Glomerular visceral epithelial cell (primary cell): Measurements from ENCODE around the gene TUBA4A.

Experiments used
- DNase-seq: peaks from one replicate; pipeline ENCODE4 v3.0.0-alpha.2; 2016; ENCODE audit errors: extremely low spot score

Gene TUBA4A

DNA sequence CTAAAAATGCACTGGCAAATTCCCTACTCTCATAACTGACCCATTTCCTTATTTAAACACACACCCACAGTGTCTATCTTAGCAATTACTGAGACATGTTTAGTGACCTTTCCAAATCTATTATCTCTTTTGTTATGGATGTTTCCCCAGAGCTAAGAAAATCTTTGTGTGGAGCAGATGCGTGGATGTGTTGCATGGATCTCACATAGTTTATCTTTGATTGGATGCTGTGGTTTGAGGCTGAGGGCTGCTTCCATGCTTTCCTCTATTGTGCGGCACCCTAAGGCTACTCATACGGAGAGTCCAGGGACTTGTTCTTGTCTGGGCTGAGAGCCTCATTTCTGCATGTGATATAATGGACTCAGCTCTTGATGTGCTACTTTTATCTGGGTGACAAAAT lies 19.4 kb downstream of the TUBA4A start:
- no peak for DNase-seq

DNA sequence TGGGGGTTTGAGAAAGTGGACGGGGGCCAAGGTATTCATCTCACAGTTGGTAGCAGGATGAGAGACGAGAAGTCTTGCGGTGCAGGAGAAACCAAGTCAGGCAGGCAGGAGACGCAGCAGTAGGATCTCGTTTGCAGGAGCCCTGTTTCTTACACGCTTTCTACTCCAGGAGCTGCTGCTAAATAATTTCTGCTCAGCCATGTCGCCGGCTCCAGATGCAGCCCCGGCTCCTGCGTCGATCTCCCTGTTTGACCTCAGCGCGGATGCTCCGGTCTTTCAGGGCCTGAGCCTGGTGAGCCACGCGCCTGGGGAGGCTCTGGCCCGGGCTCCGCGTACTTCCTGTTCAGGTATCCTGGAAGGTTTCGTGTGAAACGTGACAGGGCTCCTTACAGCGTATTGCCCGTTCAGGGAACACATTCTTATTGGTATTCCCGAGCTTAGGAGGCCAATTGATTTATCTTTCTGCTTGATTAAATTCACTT lies 23.6 kb downstream of the TUBA4A start:
- peak; percentile 67 for DNase-seq

DNA sequence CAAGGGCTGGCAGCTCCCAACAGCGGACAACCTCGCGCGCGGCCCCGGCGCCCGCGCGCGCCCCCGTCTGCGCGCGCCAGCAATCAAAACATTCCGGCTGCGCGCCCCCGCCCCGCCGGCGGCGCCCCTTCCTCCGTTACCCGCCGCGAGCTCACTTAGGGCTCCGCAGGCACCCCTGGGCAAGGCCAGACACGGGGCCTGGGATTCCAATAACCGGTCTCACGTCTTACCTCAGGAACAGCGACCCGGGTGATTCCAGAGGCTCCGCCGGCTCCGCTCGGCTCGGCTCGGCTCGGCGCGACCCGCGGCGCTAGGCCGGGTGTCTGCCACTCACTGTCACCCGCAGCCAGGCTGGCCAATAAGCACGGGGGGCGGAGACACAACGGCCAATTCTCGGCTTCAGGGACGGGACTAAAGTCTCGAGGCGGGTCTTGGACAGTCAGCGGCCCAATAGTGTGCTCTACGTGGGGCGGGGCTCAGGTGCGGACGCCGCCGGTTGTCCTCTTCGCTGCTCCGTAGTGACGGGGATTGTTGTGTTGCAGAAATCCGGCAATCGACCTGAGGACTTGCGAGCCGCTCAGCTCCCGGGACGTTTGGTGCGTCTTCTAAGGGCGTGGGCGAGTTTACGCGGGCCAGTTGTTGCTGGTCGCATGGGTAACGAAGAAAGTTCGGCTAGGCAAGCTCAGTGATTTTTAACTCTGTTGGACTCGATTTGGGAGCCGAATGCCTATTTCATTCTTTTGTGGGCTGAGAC lies 24.2 kb downstream of the TUBA4A start, which contains the start of the genes ANKZF1 and ATG9A:
TSS of gene ANKZF1 (plus strand) at position 502 of the 754 bp plus-strand sequence. CDS start 452 bp downstream, outside the sequence.
TSS of gene ATG9A (minus strand) at position 332 of the 754 bp plus-strand sequence. CDS start 1,612 bp downstream, outside the sequence.
- peak; percentile 98 for DNase-seq

GRCh38 chr2:219228911-219229304 lies 24.8 kb downstream of the TUBA4A start:
- no peak for DNase-seq

DNA sequence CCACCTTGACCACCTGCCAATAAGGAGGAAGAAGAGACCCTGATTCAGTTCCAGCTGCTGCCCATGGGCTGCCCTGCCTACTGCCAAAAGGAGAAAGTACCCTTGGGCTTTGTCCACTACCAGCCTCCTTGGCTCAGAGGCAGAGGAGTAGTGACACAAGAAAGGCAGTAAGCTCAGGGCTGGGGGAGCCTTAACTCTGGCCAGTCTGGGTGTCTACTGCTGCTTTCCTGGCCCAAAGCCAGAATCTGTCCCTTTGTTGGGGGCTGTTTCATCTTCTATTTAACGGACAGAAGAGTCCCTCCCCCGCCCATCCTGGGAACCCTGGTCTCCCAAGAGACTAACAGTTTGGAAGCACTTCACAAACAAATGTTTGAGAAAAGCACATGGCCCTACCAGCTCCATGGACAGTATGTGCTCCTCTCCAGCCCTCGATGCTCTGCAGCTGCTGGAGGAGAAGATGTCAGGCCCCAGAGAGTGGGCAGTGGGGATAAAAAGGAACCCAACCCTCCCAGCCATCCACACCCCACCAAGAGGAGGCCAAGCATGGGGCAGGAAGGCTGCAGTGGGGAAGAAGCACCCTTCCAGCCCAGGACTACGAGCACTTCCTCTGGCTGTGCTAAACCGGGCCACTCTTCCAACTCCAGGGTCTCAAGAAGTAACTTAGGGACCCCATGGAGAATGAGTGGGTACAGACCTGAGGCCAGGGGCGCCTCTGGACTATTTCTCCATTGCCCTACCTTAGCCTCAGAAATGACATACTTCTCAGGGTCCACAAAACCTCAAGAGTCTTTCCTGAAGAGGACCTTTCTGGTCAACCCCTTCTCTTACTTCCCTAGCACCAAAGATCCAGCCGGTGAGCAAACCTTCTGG lies 25.4 kb downstream of the TUBA4A start:
- DNase-seq: no peak

- DNase-seq: no peak
Observed at GRCh38 chr2:219225350-219225749, 28.4 kb downstream of the TUBA4A start.

DNA sequence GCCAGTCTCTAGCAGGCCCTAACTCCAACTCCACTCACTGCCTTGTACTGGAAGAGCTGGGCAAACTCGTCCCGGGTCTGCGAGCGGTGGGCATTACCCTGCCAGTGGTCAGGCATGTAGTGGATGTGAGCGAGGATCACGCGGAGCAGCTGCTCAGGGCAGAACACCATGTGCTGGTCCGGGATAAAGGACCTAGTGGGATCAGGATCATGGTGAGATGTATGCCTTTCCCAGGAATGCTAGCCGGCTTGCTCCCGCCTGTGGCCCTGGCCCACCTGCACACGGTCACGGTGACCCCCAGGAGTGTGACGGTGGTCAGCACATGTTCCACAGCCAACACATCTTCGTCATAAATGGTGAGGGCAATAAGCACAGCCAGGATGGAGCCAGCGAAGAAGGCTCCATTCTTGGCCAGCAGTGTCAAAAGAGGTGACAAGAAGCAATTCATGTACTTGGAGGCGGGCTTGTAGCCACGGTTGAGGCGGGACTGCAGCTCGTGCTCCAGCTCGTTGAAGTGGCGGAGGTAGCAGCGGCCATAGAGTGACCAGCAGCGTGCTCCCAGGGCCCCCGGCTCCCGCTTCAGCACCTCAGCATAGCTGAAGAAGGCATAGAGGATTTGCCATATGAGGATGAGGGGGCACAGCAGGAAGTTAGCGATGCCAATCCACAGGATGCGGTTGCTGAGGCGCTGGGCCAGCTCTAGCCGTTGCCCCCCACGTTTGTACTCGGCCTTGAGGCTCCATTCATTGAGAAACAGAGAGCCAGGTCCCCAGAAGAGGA lies 29.7 kb downstream of the TUBA4A start:
- no peak for DNase-seq

DNA sequence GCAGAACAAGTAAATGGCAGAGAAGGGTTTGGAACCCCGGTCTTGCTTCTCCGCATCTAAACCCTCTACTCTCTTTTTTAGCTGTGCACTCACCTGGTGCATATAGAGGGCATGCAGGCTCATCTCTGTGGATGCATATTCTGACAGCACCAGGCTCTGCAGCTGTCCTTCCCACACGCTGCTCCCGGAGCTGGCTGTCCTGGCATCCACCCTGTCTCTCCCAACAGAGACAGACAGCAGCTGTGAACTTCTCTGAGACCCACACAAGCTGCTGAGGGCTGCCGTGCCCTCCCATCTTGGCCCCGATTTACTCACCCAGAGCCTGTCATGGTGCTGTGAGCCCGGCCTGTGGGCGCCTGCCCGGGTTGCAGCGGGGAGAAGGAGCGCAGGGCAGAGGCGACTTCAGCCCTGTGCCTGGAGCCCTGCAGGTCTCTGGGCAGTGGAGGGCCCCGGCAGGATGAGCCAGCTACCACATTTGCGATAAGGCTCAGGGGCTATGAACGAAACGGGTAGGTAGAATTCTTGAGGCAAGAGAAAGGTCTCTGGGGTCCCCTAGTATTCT lies 31.7 kb downstream of the TUBA4A start:
- no peak for DNase-seq

GRCh38 chr2:219220652-219221402 lies 32.9 kb downstream of the TUBA4A start:
- no peak for DNase-seq

DNA sequence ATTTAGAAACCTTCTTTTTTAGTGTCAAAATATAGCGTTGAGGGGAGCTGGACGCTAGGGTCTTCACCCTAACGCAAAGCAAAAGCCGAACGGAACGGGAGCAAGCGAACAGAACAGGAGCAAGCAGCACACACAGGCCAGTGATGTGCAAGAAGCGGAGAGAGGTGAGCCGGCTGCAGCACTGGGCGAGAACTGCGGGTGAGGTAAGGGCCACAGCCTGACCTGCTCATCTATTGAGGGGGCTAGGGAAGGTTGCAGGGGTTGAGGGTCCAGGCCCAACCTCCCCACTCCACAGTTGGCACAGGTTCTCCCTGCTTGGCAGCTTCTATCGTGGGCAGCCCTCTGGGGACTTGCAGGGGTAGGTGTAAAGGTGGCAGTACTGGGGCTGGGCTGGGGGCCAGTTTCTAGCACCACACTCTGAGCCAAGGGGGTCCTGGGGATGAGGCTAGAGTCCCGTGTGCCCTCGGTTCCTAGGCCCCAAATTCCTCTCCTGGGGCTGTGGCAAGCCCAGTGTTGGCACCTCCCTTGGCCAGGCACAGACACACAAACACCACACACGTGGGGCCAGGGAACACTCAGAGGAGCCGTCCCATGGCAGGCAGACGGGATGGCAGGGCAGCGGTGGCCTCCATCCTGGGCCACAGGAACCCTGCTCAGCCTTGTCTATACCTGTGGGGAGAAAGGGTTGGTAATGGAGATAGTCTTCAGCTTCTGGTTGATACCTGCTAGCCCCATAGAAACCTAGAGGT lies 33.8 kb downstream of the TUBA4A start:
- DNase-seq: no peak

DNA sequence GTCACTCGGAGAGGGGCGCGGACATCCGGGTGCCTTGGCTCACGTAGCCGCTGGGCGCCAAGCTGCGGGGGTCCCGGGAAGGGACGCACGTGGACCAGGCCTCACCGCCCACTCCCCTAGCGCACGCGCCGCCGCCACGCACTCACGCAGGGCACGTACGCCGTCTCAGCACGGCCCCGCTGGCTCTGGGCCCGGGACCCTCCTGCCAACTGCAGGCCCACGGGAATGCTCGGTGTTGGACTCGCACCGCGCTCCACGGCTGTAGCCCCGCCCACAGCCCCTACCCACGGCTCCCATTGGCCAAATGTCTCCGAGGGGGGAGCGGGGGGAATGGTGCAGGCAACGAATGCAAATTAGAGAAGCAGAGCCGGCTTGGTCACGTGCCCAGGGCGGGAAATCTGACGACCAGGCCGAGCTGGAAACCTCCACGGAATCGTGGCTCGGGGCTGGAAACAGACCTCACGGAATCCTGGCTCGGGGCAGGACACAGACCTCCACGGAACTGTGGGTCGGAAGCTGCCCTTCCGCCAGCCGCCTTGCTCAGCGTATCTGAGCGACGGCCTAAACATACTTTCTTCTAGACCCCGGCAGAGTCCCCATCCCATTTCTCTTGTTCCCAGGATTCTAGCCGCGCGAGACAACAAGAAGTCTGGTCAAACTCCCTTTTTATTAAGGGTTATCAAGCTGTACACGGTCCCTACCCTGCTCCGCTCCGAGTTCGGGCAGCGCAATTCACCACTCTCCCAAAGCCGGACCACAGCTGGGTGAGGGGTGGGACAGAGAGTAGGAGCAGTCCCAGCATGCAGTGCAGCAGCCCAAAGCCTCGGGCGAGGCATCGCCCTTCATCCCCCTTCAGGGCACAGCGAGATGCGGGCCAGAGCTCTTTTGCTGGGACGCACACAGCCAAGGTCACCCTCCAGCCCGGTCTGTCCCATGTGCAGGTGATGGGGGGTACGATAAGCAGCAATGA lies 34.7 kb downstream of the TUBA4A start, which contains the start of gene ABCB6:
TSS of gene ABCB6 (minus strand) at position 227 of the 970 bp plus-strand sequence. CDS start 285 bp downstream, outside the sequence.
- DNase-seq: peak; percentile 68

DNA sequence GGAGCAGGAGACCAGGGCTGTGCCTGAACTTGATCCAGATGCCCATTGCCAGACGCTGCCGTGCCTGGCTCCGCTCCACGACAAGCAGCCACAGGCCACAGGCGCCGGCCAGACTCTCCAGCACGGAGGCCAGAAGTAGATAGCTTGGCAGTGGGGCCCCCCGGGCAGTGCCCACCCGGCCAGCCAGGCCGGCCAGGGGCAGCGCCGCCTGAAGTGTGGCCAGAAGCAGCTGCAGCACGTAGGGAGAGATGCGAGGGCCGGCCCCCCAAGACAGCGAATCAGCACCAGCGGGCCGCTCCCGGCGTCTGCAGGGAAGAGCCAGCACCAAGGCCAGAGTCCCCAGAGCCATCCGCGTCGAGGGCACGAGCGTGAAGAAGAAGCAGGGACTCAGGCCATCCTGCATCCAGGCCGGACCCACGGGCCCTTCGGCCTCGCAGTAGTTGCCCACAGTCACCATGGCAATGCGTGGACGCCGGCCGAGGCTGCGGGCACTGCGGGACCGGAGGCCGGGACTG lies 35.4 kb downstream of the TUBA4A start:
- peak; percentile 74 for DNase-seq

DNA sequence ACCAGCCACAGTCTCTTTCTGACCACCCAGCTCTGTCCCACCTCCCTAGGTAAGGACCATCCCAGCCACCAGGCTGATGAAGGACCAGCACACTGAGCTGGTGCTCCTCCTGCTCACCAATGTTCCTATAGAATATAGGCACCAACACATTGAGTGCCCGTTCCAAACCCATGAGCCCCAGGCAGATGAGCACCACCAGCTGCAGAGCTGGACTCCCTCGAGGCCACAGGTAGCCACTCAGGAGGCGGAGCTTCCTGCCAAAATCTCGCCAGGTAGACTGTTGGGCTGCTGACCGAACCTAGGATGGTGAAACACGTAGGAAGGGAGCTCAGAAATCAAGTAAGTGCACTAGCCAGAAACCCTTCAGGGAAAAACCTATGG lies 37.2 kb downstream of the TUBA4A start:
- DNase-seq: no peak

GRCh38 chr2:219215871-219216534 lies 37.7 kb downstream of the TUBA4A start:
- no peak for DNase-seq

DNA sequence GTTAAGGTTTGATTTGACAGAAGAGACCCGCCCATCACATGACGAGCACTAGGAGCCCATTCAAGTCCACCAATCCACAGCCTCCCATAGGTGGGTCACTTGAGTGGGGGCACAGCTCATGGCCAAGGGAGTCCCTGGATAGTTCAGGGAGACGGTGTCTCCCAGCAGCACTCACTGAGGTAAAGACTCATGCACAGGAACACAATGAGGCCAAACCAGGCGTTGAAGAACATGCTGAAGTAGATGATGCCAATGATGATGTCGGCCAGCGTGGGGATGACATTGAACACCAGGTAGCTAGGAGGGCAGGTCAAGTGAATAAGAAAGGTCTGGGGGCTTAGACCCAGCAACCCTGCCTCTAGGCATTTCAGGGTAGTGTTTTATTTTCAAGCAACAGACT lies 38.9 kb downstream of the TUBA4A start:
- no peak for DNase-seq

DNA sequence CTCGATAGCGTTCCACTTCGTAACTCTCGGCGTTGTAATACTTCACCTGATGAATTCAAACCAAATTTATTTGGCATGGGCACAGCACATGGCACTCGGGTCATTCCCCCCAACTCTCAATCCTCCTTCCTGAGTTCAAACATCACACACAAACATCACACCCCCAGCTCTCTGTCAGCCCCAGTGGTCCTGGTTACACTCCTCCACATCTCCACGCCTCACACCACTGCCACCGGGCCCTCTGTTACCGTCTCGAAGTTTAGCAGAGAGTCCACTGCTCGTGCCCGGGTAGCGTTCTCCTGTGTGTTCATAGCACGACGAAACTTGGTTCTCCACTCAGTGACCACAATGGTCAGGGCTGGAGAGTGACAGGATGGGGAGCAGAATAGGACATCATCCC lies 39.6 kb downstream of the TUBA4A start:
- DNase-seq: no peak

DNA sequence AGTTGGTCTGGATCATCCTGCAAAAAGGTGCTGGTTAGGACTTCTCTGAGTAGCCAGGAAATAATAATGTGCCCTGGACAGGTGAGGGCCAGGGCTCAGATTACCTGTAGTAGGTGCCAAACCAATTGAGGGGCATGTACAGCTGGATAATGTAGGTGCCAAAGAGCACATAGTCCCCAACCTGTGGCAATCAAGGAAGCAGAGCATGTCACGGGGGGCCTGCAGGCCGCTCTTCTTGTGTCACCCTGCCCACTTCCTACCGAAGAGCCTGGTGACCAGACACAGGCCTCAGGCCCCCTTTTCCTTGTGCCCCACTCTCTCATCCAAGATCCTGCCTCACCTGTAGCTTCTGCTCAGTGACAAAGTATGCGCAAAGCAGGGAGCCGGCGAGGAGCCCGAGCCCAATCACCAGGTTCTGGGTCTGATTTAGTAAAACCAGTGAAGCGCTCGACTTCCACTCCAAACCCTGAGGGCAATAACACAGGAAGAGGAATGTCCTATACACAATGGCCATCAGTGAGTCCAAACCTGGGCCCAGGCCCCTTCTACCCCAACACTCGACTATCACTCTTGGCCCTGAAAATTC lies 40.1 kb downstream of the TUBA4A start:
- no peak for DNase-seq

DNA sequence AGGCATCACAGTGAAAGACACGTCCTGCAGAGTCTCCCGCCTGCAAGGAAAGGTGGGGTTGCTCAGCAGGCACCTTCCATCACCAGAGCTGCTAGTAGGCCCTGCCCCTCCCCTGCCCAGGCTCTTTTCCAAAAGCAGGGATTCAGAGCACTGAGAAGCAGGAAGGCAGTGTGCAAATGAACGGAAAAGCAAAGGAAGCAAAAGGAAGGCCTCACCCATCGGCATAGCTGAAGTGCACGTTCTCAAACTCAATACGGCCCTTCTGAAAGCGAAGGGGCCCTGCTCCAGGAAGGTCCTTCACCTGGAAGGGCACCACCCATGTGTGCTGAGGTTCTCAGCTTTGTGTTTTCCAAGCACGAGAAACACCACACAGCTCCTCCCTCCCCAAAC lies 40.7 kb downstream of the TUBA4A start:
- DNase-seq: no peak
